ENCODE results near the gene TSPAN17. TPM values are rescaled to one million over a fixed set of nuclear protein-coding genes. Genes with fewer than 3 reads are reported as not detected.

The TSPAN17 gene
- total RNA-seq, 2 donors from 2014 or later = 24.1 to 37.6 TPM

- WGBS, 2 donors = 72 to 80% methylated on average over 13 of the region's 13 CpGs
- no peak for ATAC-seq
These were observed 56.6 kb downstream of the TSPAN17 start for GRCh38 chr5:176703857-176704256.

GRCh38 chr5:176704355-176704754, 57.1 kb downstream of the TSPAN17 start:
- intact Hi-C loops (cut with DNase I) = no loop called here
- DNase-seq = no peak
- Histone ChIP-seq H3K36me3 (replicated peaks in 1 of 2; ENCODE audit: insufficient read depth in 1 of 2, low read depth in 2 of 2) (no peaks in the 10 kb centered on the region), H3K27ac (no peak overlapping the region), H3K9me3 (no peaks in the 10 kb centered on the region), H3K27me3 (no peaks in the 10 kb centered on the region), H3K4me3 (no peak overlapping the region), H3K4me1 (no peaks in the 10 kb centered on the region)
- 78 to 82% methylated on average over 3 of the region's 3 CpGs for WGBS, 2 donors
- TF ChIP-seq, protein P1, sequence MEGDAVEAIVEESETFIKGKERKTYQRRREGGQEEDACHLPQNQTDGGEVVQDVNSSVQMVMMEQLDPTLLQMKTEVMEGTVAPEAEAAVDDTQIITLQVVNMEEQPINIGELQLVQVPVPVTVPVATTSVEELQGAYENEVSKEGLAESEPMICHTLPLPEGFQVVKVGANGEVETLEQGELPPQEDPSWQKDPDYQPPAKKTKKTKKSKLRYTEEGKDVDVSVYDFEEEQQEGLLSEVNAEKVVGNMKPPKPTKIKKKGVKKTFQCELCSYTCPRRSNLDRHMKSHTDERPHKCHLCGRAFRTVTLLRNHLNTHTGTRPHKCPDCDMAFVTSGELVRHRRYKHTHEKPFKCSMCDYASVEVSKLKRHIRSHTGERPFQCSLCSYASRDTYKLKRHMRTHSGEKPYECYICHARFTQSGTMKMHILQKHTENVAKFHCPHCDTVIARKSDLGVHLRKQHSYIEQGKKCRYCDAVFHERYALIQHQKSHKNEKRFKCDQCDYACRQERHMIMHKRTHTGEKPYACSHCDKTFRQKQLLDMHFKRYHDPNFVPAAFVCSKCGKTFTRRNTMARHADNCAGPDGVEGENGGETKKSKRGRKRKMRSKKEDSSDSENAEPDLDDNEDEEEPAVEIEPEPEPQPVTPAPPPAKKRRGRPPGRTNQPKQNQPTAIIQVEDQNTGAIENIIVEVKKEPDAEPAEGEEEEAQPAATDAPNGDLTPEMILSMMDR (IDR thresholded peaks at IDR 0.05) = no peak
- TF ChIP-seq POLR2A (IDR thresholded peaks at IDR 0.05) = no peak
- no peak for ATAC-seq

More at GRCh38 chr5:176703857-176704256, 56.6 kb downstream of the TSPAN17 start:
- Histone ChIP-seq H3K27ac (no peak overlapping the region), H3K9me3 (no peaks in the 10 kb centered on the region), H3K4me3 (no peak overlapping the region), H3K27me3 (no peaks in the 10 kb centered on the region), H3K36me3 (replicated peaks in 1 of 2; ENCODE audit: insufficient read depth in 1 of 2, low read depth in 2 of 2) (no peaks in the 10 kb centered on the region), H3K4me1 (no peaks in the 10 kb centered on the region)
- TF ChIP-seq, protein P1 (IDR thresholded peaks at IDR 0.05) = no peak
- TF ChIP-seq POLR2A (IDR thresholded peaks at IDR 0.05) = no peak
- intact Hi-C loops (cut with DNase I) = no loop called here
- no peak for DNase-seq

DNA sequence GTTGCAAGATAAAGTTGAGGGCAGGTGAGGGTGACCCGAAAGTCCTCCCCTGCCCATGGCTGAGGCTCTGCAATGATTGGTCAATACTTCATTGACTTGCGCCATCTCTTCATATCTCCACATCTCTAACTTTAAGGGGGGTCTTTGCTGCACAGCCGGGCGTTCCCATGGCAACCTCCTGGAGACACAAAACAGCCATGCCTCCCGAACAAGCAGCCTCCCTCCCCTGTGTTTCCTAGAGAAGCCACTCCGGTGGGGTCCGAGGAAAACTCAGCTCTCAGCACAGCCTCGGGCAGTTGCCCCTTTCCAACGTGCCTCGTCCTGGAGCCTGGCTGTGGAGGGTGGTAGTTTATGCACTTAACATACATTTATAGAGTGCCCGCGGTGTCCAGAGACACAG, 57.5 kb downstream of the TSPAN17 start:
- H3K4me1 ChIP-seq = no peaks in the 10 kb centered on the region
- no peaks in the 10 kb centered on the region for H3K27me3 ChIP-seq
- TF ChIP-seq, protein P1 (IDR thresholded peaks at IDR 0.05) = no peak
- TF ChIP-seq POLR2A (IDR thresholded peaks at IDR 0.05) = no peak
- no peaks in the 10 kb centered on the region for H3K36me3 ChIP-seq (replicated peaks in 1 of 2; ENCODE audit: insufficient read depth in 1 of 2, low read depth in 2 of 2)
- WGBS, 2 donors = 50 to 53% methylated on average over 12 of the region's 12 CpGs
- intact Hi-C loops (cut with DNase I) = no loop called here
- H3K9me3 ChIP-seq = no peaks in the 10 kb centered on the region
- DNase-seq = no peak
- H3K27ac ChIP-seq = no peak overlapping the region
- no peak for ATAC-seq
- no peak overlapping the region for H3K4me3 ChIP-seq

Small RNA genes within 50 kb of the gene (microRNA-seq; reads per million reads assigned to microRNA genes)
- gene MIR4281 (ENCODE audit: borderline number of aligned reads in 2 of 2, borderline replicate concordance in 2 of 2) = 0 reads per million in 2 donors

Small RNA genes within 50 kb of the gene (small RNA-seq; reads per million reads assigned to genes)
- not detected for gene MIR4281

Other genes starting within 250 kb of the TSPAN17 start
- gene CLTB, start 230.9 kb upstream of the TSPAN17 start, total RNA-seq = 10 to 100 TPM; 39.6 to 57.3 TPM
- 10 to 100 TPM; 15.8 to 44.2 TPM for gene FAF2, start 199.1 kb upstream of the TSPAN17 start, total RNA-seq
- 10 to 100 TPM; 10.9 to 38.6 TPM for gene RNF44, start 110.1 kb upstream of the TSPAN17 start, total RNA-seq
- 1 to 10 TPM in 1 of 2 donors, not detected in 1; 1.3 TPM for gene CDHR2, start 98.1 kb upstream of the TSPAN17 start, total RNA-seq
- 1 to 10 TPM in 1 of 2 donors, under 1 TPM in 1; 0.26 to 1.3 TPM for gene GPRIN1, start 37.3 kb upstream of the TSPAN17 start, total RNA-seq
- gene SNCB, start 16.9 kb upstream of the TSPAN17 start, total RNA-seq = not detected
- 10 to 100 TPM in 1 of 2 donors, under 1 TPM in 1; 0.26 to 11.5 TPM for gene EIF4E1B, start 16.8 kb upstream of the TSPAN17 start, total RNA-seq
- under 1 TPM; 0.52 to 0.66 TPM for gene UNC5A, start 163.1 kb downstream of the TSPAN17 start, total RNA-seq

All from body of pancreas (tissue), 4 donors.